Stomach (tissue), 9 donors: Measurements from ENCODE around the gene NIN. TPM values are rescaled to one million over a fixed set of nuclear protein-coding genes. Genes with fewer than 3 reads are reported as not detected.
A peak's percentile ranks its signal among the peaks of the same experiment; 100 is the strongest.
"Not testable (repeated sequence)": the region's sequence is repeated elsewhere in the genome, so short reads cannot be mapped to it uniquely, and the experiment has no call there.

Experiments used
- DNase-seq, 2 donors: peaks; one replicate each; pipeline versions ENCODE4 v3.0.0 to v3.0.0-alpha.2; 2013 to 2019
- H3K27ac ChIP-seq, 5 donors: fragments of 200-600 bp in 4 of 5; sonication (generic) in 4 of 5; one replicate each; pipeline ENCODE4 v1.5.1; 2013 to 2019; ENCODE audit warnings: mild to moderate bottlenecking in 1 of 5, moderate library complexity in 1 of 5
- H3K27me3 ChIP-seq, 3 donors: fragments of 200-600 bp; sonication (generic); one replicate each; pipeline ENCODE4 v1.5.1; 2017 to 2019; ENCODE audit warnings: mixed run types in 1 of 3
- H3K36me3 ChIP-seq, 4 donors: fragments of 200-600 bp; sonication (generic); 1 replicate in 3 of 4; 2 replicates in 1 of 4; pipeline ENCODE4 v1.5.1; 2016 to 2019
- H3K4me1 ChIP-seq, 4 donors: fragments of 200-600 bp; sonication (generic); one replicate each; pipeline ENCODE4 v1.5.1; 2016 to 2019
- H3K4me3 ChIP-seq, 4 donors: fragments of 200-600 bp; sonication (generic) in 3 of 4; one replicate each; pipeline ENCODE4 v1.5.1; 2016 to 2019; ENCODE audit warnings: mild to moderate bottlenecking in 1 of 4
- H3K9me3 ChIP-seq, 4 donors: fragments of 200-600 bp; sonication (generic); one replicate each; pipeline ENCODE4 v1.5.1; 2016 to 2019
- CTCF ChIP-seq, 7 experiments: fragments of 450-650 bp in 4 of 7; fragments of 200-600 bp in 3 of 7; sonication (generic) in 3 of 7; IDR thresholded peaks; one replicate each; pipeline ENCODE4 v1.5.1; 2016 to 2019; ENCODE audit warnings: antibody characterized with exemption in 7 of 7, control low read depth in 2 of 7, mild to moderate bottlenecking in 1 of 7
- EP300 ChIP-seq: sonication (generic); formaldehyde crosslinking; IDR thresholded peaks from one replicate; pipeline ENCODE4 v1.6.1; 2017; ENCODE audit warnings: antibody characterized with exemption
- POLR2A ChIP-seq, 4 donors: fragments of 450-650 bp; IDR thresholded peaks; one replicate each; pipeline ENCODE4 v1.6.1; 2016; ENCODE audit warnings: antibody characterized with exemption in 4 of 4, control low read depth in 2 of 4, mild to moderate bottlenecking in 1 of 4, moderate library complexity in 1 of 4
- POLR2AphosphoS5 ChIP-seq, 3 donors: sonication (generic); formaldehyde crosslinking; IDR thresholded peaks; one replicate each; pipeline ENCODE4 v1.6.1; 2016; ENCODE audit warnings: antibody characterized with exemption in 3 of 3
- WGBS, 5 donors: extraction: QIAGEN DNeasy Blood & Tissue Kit in 3 of 5; methylation state at CpG; one replicate each; pipeline versions ENCODE4 v1.1.5 to v1.1.7; 2013 to 2018; 5-methylcytosine and 5-hydroxymethylcytosine counted together
- intact Hi-C: fragments of 100-400 bp; cut with DNase I; formaldehyde crosslinking; loops from one replicate; pipeline ENCODE4 v1.15.1; 2023; ENCODE audit warnings: low total_unique reads
- polyA plus RNA-seq, 3 donors: library from polyadenylated mRNA; stranded (reverse); fragments of 200-250 nt; gene quantifications; one replicate each; pipeline ENCODE4 v1.2.3, GENCODE V29; 2013
- total RNA-seq, 5 donors: library from RNA; depleted of rRNA; stranded (reverse); fragments of >200 nt; gene quantifications; one replicate each; pipeline versions ENCODE4 v1.1.0 to v1.2.3, GENCODE V29; 2014 to 2016
- donor health status: healthy with polysubstance abuse.
- donor health status: Bipolar disorder and iron deficiency.
- donor health status: healthy.

NIN gene
- total and polyA plus RNA-seq, 8 donors = 5.3 to 70.5 (median 20.5) TPM

GRCh38 chr14:50821510-50822464 lies 9.2 kb downstream of the NIN start:
- peak overlapping the region in 3 of 5 donors; percentile 64 to 78 (median 71) for H3K27ac ChIP-seq
- WGBS, 5 donors = 65 to 84% (median 77%) methylated on average over 12 to 13 of the region's 13 CpGs
- H3K27me3 ChIP-seq = no peaks in the 10 kb centered on the region
- DNase-seq = peak; percentile 38 to 41
- TF ChIP-seq POLR2A (IDR thresholded peaks at IDR 0.05) (no peak), CTCF (IDR thresholded peaks at IDR 0.05) (no peak), POLR2AphosphoS5 (IDR thresholded peaks at IDR 0.05) (peak in 1 of 3 donors; percentile 13), EP300 (no peak)
- intact Hi-C loops = no loop called here
- no peak overlapping the region for H3K4me3 ChIP-seq
- no peaks in the 10 kb centered on the region for H3K36me3 ChIP-seq
- no peaks in the 10 kb centered on the region for H3K9me3 ChIP-seq
- peaks cover 16 to 70% (median 52%) of the 10 kb centered on the region in 4 donors for H3K4me1 ChIP-seq

GRCh38 chr14:50820786-50821509 lies 10.0 kb downstream of the NIN start:
- WGBS, 5 donors = 54 to 74% (median 58%) methylated on average over 3 of the region's 3 CpGs
- no peak for TF ChIP-seq POLR2AphosphoS5 (IDR thresholded peaks at IDR 0.05)
- no peak for TF ChIP-seq POLR2A (IDR thresholded peaks at IDR 0.05)
- TF ChIP-seq CTCF (IDR thresholded peaks at IDR 0.05) = no peak
- no peak for TF ChIP-seq EP300
- H3K36me3 ChIP-seq = no peaks in the 10 kb centered on the region
- peaks cover 16 to 72% (median 55%) of the 10 kb centered on the region in 4 donors for H3K4me1 ChIP-seq
- H3K27ac ChIP-seq = peak overlapping the region in 3 of 5 donors; percentile 12 to 78 (median 64)
- no peak for DNase-seq
- no peaks in the 10 kb centered on the region for H3K27me3 ChIP-seq
- no peak overlapping the region for H3K4me3 ChIP-seq
- intact Hi-C loops = no loop called here
- no peaks in the 10 kb centered on the region for H3K9me3 ChIP-seq

DNA sequence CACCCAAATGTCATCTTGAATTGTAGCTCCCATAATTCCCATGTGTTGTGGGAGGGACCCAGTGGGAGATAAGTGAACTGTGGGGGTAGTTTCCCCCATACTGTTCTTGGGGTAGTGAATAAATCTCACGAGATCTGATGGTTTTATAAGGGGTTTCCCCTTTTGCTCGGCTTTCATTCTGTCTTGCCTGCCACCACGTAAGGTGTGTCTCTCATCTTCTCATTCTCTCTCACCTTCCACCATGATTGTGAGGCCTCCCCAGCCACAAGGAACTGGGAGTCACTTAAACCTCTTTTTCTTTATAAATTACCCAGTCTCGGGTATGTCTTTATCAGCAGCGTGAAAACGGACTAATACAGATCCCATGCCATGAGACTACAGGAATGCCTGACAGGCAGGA lies 11.7 kb downstream of the NIN start:
- DNase-seq, H3K27ac ChIP-seq, H3K4me3 ChIP-seq, H3K9me3 ChIP-seq, H3K36me3 ChIP-seq, intact Hi-C loops, H3K27me3 ChIP-seq: not testable (repeated sequence)
- 84 to 89% (median 86%) methylated on average over 6 of the region's 6 CpGs for WGBS, 5 donors
- peaks cover 16 to 58% (median 49%) of the 10 kb centered on the region in 4 donors for H3K4me1 ChIP-seq

GRCh38 chr14:50816395-50817047 lies 14.4 kb downstream of the NIN start:
- Histone ChIP-seq H3K36me3 (no peaks in the 10 kb centered on the region), H3K27ac (no peak overlapping the region), H3K4me1 (peaks cover 0 to 53% (median 27%) of the 10 kb centered on the region in 4 donors), H3K4me3 (no peak overlapping the region), H3K27me3 (no peaks in the 10 kb centered on the region), H3K9me3 (no peaks in the 10 kb centered on the region)
- intact Hi-C loops = no loop called here
- 54 to 68% (median 65%) methylated on average over 6 of the region's 6 CpGs for WGBS, 5 donors
- no peak for DNase-seq
- no peak for TF ChIP-seq POLR2AphosphoS5 (IDR thresholded peaks at IDR 0.05)
- no peak for TF ChIP-seq CTCF (IDR thresholded peaks at IDR 0.05)
- TF ChIP-seq EP300 = no peak
- no peak for TF ChIP-seq POLR2A (IDR thresholded peaks at IDR 0.05)

DNA sequence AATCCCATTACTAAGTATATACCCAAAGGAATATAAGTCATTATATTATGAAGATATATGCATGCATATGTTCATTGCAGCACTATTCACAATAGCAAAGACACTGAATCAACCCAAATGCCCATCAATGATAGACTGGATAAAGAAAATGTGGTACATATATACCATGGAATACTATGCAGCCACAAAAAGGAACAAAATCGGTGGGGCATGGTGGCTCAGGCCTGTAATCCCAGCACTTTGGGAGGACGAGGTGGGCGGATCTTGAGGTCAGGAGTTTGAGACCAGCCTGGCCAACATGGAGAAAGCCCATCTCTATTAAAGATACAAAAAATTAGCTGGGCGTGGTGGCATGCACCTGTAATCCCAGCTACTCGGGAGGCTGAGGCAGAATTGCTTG lies 15.4 kb downstream of the NIN start:
- peaks cover 0 to 43% (median 22%) of the 10 kb centered on the region in 4 donors for H3K4me1 ChIP-seq
- H3K4me3 ChIP-seq, intact Hi-C loops, H3K36me3 ChIP-seq, DNase-seq, H3K27me3 ChIP-seq, H3K9me3 ChIP-seq, H3K27ac ChIP-seq: not testable (repeated sequence)
- 97 to 100% (median 98%) methylated on average over 5 of the region's 5 CpGs for WGBS, 5 donors

DNA sequence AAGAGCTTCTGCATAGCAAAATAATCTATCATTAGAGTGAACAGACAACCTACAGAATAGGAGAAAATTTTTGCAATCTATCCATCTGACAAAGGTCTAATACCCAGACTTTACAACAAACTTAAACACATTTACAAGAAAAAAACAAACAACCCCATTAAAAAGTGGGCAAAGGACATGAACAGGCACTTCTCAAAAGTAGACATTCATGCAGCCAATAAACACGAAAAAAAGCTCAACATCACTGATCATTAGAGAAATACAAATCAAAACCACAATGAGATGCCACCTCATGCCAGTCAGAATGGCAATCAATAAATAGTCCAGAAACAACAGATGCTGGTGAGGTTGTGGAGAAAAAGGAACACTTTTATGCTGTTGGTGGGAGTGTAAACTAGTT lies 15.9 kb downstream of the NIN start:
- H3K4me1 ChIP-seq = peaks cover 0 to 38% (median 19%) of the 10 kb centered on the region in 4 donors
- H3K4me3 ChIP-seq, DNase-seq, H3K27ac ChIP-seq, H3K27me3 ChIP-seq, H3K36me3 ChIP-seq, H3K9me3 ChIP-seq, intact Hi-C loops: not testable (repeated sequence)
- 0 to 98% (median 97%) methylated on average over 1 of the region's 1 CpG for WGBS, 5 donors
